Liver (tissue), 9 donors: ENCODE data around the gene ZBTB7A. TPM values are rescaled to one million over a fixed set of nuclear protein-coding genes. Genes with fewer than 3 reads are reported as not detected.

ENCODE experiments used
- DNase-seq: peaks from one replicate; pipeline ENCODE4 v3.0.0-alpha.2; 2017; ENCODE audit warnings: low spot score
- H3K27ac ChIP-seq, 2 donors: one replicate each; pipeline ENCODE4 v1.7.0; 2013; ENCODE audit warnings: inconsistent platforms in 2 of 2, low read length in 2 of 2, control low read depth in 1 of 2, low read depth in 1 of 2, mild to moderate bottlenecking in 1 of 2
- H3K27me3 ChIP-seq, 4 donors: one replicate each; pipeline versions ENCODE4 v1.6.1 to v1.7.0; 2013; ENCODE audit warnings: low read length in 3 of 4, inconsistent platforms in 1 of 4, mild to moderate bottlenecking in 1 of 4, moderate library complexity in 1 of 4; ENCODE audit not compliant: control insufficient read depth in 4 of 4, insufficient read depth in 4 of 4
- H3K36me3 ChIP-seq, 4 donors: one replicate each; pipeline versions ENCODE4 v1.6.1 to v1.7.0; 2013; ENCODE audit warnings: low read length in 3 of 4, mild to moderate bottlenecking in 3 of 4, low read depth in 1 of 4, moderate library complexity in 1 of 4; ENCODE audit not compliant: control insufficient read depth in 4 of 4, insufficient read depth in 3 of 4
- H3K4me1 ChIP-seq, 4 donors: one replicate each; pipeline versions ENCODE4 v1.6.1 to v1.7.0; 2013; ENCODE audit warnings: low read length in 3 of 4, mild to moderate bottlenecking in 3 of 4, moderate library complexity in 1 of 4; ENCODE audit not compliant: control insufficient read depth in 4 of 4, insufficient read depth in 4 of 4
- H3K4me3 ChIP-seq, 3 donors: one replicate each; pipeline versions ENCODE4 v1.6.1 to v1.7.0; 2013; ENCODE audit warnings: low read length in 3 of 3, control low read depth in 1 of 3, low read depth in 1 of 3, mild to moderate bottlenecking in 1 of 3
- H3K9ac ChIP-seq, 2 donors: one replicate each; pipeline ENCODE4 v1.7.0; 2013; ENCODE audit warnings: low read length in 2 of 2, mild to moderate bottlenecking in 2 of 2, moderate library complexity in 2 of 2, control low read depth in 1 of 2, low read depth in 1 of 2
- H3K9me3 ChIP-seq, 4 donors: one replicate each; pipeline versions ENCODE4 v1.6.1 to v1.7.0; 2013; ENCODE audit warnings: low read length in 3 of 4; ENCODE audit not compliant: control insufficient read depth in 4 of 4
- FOXA1 ChIP-seq: IDR thresholded peaks from 2 replicates; pipeline ENCODE4 v1.6.1; 2016; ENCODE audit warnings: antibody characterized with exemption
- FOXA2 ChIP-seq: IDR thresholded peaks from 2 replicates; pipeline ENCODE4 v1.6.1; 2016; ENCODE audit warnings: antibody characterized with exemption
- GABPA ChIP-seq, 2 donors: IDR thresholded peaks in 1 of 2; conservative IDR thresholded peaks in 1 of 2; 2 replicates each; pipeline ENCODE4 v1.6.1; 2016; ENCODE audit warnings: antibody characterized with exemption in 2 of 2, mild to moderate bottlenecking in 1 of 2, moderate library complexity in 1 of 2
- HNF4A ChIP-seq, 2 donors: conservative IDR thresholded peaks; 2 replicates each; pipeline ENCODE4 v1.6.1; 2016; ENCODE audit warnings: antibody characterized with exemption in 2 of 2, mild to moderate bottlenecking in 2 of 2
- JUND ChIP-seq, 2 donors: IDR thresholded peaks; 2 replicates each; pipeline ENCODE4 v1.6.1; 2016; ENCODE audit warnings: antibody characterized with exemption in 2 of 2
- NR2F2 ChIP-seq: IDR thresholded peaks from 2 replicates; pipeline ENCODE4 v1.6.1; 2016; ENCODE audit warnings: antibody characterized with exemption
- RAD21 ChIP-seq, 2 donors: IDR thresholded peaks; 2 replicates each; pipeline ENCODE4 v1.6.1; 2016; ENCODE audit warnings: antibody characterized with exemption in 2 of 2, mild to moderate bottlenecking in 2 of 2
- REST ChIP-seq: IDR thresholded peaks from 2 replicates; pipeline ENCODE4 v1.6.1; 2016; ENCODE audit warnings: antibody characterized with exemption, mild to moderate bottlenecking
- SP1 ChIP-seq: IDR thresholded peaks from 2 replicates; pipeline ENCODE4 v1.6.1; 2018; ENCODE audit warnings: antibody characterized with exemption, mild to moderate bottlenecking
- TAF1 ChIP-seq: conservative IDR thresholded peaks from 2 replicates; pipeline ENCODE4 v1.6.1; 2016; ENCODE audit warnings: antibody characterized with exemption, mild to moderate bottlenecking
- YY1 ChIP-seq: IDR thresholded peaks from 2 replicates; pipeline ENCODE4 v1.6.1; 2016; ENCODE audit warnings: antibody characterized with exemption, mild to moderate bottlenecking
- WGBS: extraction: QIAGEN DNeasy Blood & Tissue Kit; methylation state at CpG from one replicate; pipeline ENCODE4 v1.1.7; 2013; 5-methylcytosine and 5-hydroxymethylcytosine counted together
- polyA plus RNA-seq, 2 donors: library from polyadenylated mRNA; stranded (reverse) in 1 of 2; unstranded in 1 of 2; fragments of 200-250 nt in 1 of 2; fragments of >200 nt in 1 of 2; fragmentation: Nextera tagmentation in 1 of 2; extraction: Ambion mirVana in 1 of 2; gene quantifications; one replicate each; pipeline versions ENCODE4 v1.2.1 to v1.2.3, GENCODE V29; 2013 to 2015
- total RNA-seq, 2 donors: library from RNA; depleted of rRNA; stranded (reverse); fragments of >200 nt; gene quantifications; one replicate each; pipeline ENCODE4 v1.2.3, GENCODE V29; 2014
- TF ChIP-seq, protein P1 (sequence below): IDR thresholded peaks from 2 replicates; pipeline ENCODE4 v1.6.1; 2016; ENCODE audit warnings: antibody characterized with exemption
- TF ChIP-seq, protein P2 (sequence below): IDR thresholded peaks from 2 replicates; pipeline ENCODE4 v1.6.1; 2016; ENCODE audit warnings: antibody characterized with exemption
- TF ChIP-seq, protein P3 (sequence below): fragments of 150-350 bp; IDR thresholded peaks from 2 replicates; pipeline ENCODE4 v1.5.1; 2017; ENCODE audit warnings: improper control_type of control experiment, low read depth, low read length; ENCODE audit not compliant: missing input control
- TF ChIP-seq, protein P4 (sequence below): IDR thresholded peaks from 2 replicates; pipeline ENCODE4 v1.6.1; 2016; ENCODE audit warnings: antibody characterized with exemption
- donor health status: healthy.
- donor health status: healthy.
- donor health status: healthy.
- donor health status: healthy.
- donor health status: healthy.

ZBTB7A gene
- total and polyA plus RNA-seq, 4 donors, result 2.9 to 28.9 (median 17.6) TPM

DNA sequence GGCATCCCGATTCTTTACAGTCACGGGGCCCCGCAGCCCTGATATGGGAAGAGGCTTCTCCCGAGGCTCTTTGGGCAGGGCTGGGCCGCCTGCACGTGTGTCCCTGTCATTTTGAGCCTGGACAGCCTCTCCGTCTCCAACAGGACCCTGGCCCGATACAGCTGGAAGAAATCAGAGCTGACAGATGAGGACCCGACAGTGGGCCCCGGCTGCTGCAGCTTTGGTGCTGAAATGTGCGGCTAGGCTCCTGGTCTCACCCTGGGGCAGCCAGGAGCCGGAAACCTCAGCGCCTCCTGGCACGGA is 55.9 kb downstream of the ZBTB7A start:
- H3K4me3 ChIP-seq, result no peak overlapping the region
- WGBS, result 85% methylated on average over 14 of the region's 14 CpGs
- H3K9ac ChIP-seq, result no peak overlapping the region
- no peaks in the 10 kb centered on the region for H3K9me3 ChIP-seq
- H3K36me3 ChIP-seq, result peaks cover 0 to 15% (median 9%) of the 10 kb centered on the region in 4 donors
- H3K4me1 ChIP-seq, result peaks cover 26 to 78% (median 54%) of the 10 kb centered on the region in 4 donors
- H3K27ac ChIP-seq, result peak overlapping the region in 1 of 2 donors; percentile 53
- no peak for DNase-seq
- H3K27me3 ChIP-seq, result no peaks in the 10 kb centered on the region
- TF ChIP-seq, protein P1, sequence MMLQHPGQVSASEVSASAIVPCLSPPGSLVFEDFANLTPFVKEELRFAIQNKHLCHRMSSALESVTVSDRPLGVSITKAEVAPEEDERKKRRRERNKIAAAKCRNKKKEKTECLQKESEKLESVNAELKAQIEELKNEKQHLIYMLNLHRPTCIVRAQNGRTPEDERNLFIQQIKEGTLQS, result no peak
- no peak for TF ChIP-seq RAD21 (IDR thresholded peaks at IDR 0.05)
- no peak for TF ChIP-seq HNF4A (conservative IDR thresholded peaks at IDR 0.05)
- no peak for TF ChIP-seq FOXA1
- TF ChIP-seq SP1, result no peak
- no peak for TF ChIP-seq JUND (IDR thresholded peaks at IDR 0.05)
- TF ChIP-seq REST, result no peak
- TF ChIP-seq, protein P2, sequence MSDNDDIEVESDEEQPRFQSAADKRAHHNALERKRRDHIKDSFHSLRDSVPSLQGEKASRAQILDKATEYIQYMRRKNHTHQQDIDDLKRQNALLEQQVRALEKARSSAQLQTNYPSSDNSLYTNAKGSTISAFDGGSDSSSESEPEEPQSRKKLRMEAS, result no peak
- TF ChIP-seq NR2F2, result no peak
- TF ChIP-seq, protein P3, sequence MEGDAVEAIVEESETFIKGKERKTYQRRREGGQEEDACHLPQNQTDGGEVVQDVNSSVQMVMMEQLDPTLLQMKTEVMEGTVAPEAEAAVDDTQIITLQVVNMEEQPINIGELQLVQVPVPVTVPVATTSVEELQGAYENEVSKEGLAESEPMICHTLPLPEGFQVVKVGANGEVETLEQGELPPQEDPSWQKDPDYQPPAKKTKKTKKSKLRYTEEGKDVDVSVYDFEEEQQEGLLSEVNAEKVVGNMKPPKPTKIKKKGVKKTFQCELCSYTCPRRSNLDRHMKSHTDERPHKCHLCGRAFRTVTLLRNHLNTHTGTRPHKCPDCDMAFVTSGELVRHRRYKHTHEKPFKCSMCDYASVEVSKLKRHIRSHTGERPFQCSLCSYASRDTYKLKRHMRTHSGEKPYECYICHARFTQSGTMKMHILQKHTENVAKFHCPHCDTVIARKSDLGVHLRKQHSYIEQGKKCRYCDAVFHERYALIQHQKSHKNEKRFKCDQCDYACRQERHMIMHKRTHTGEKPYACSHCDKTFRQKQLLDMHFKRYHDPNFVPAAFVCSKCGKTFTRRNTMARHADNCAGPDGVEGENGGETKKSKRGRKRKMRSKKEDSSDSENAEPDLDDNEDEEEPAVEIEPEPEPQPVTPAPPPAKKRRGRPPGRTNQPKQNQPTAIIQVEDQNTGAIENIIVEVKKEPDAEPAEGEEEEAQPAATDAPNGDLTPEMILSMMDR, result no peak
- TF ChIP-seq GABPA (IDR thresholded peaks at IDR 0.05 in 1 of 2, conservative IDR thresholded peaks at IDR 0.05 in 1 of 2), result no peak
- no peak for TF ChIP-seq FOXA2
- no peak for TF ChIP-seq YY1
- TF ChIP-seq, protein P4, sequence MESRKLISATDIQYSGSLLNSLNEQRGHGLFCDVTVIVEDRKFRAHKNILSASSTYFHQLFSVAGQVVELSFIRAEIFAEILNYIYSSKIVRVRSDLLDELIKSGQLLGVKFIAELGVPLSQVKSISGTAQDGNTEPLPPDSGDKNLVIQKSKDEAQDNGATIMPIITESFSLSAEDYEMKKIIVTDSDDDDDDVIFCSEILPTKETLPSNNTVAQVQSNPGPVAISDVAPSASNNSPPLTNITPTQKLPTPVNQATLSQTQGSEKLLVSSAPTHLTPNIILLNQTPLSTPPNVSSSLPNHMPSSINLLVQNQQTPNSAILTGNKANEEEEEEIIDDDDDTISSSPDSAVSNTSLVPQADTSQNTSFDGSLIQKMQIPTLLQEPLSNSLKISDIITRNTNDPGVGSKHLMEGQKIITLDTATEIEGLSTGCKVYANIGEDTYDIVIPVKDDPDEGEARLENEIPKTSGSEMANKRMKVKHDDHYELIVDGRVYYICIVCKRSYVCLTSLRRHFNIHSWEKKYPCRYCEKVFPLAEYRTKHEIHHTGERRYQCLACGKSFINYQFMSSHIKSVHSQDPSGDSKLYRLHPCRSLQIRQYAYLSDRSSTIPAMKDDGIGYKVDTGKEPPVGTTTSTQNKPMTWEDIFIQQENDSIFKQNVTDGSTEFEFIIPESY, result no peak
- TF ChIP-seq TAF1, result no peak
